SK-N-SH (cell line): ENCODE results near the gene KLHDC7B. TPM values are rescaled to one million over a fixed set of nuclear protein-coding genes. Genes with fewer than 3 reads are reported as not detected.

Experiments
- CTCF ChIA-PET: fragments of 300-600, 350-600 bp; formaldehyde crosslinking; extraction: SDS; loops from one replicate; lab custom pipeline; 2021; lab: Yijun Ruan, JAX
- POLR2A ChIA-PET: fragments of 350-600 bp; sonication (Branson Sonifier 250); formaldehyde crosslinking; extraction: SDS; loops from one replicate; lab custom pipeline; 2020; ENCODE audit warnings: antibody characterized with exemption, inconsistent platforms; lab: Yijun Ruan, JAX
- DNase-seq: peaks from one replicate; pipeline ENCODE4 v3.0.0; 2012
- H2AFZ ChIP-seq: fragments of 200-600 bp; sonication (generic); 2 replicates; pipeline ENCODE4 v1.8.1; 2016; ENCODE audit warnings: antibody characterized with exemption, mild to moderate bottlenecking, low read depth
- H3F3A ChIP-seq: fragments of 200-600 bp; sonication (generic); replicated peaks from 2 replicates; pipeline ENCODE3; 2016; ENCODE audit warnings: antibody characterized with exemption, mild to moderate bottlenecking; ENCODE audit not compliant: insufficient read depth
- H3K27ac ChIP-seq, 2 experiments: fragments of 200-500 bp in 1 of 2; fragments of 200-600 bp in 1 of 2; sonication (Bioruptor generic) in 1 of 2; sonication (generic), shearing (Covaris generic) in 1 of 2; 2 replicates each; pipeline versions ENCODE4 v1.5.1 to v1.6.1; 2014 to 2016; ENCODE audit warnings: low read depth in 2 of 2, inconsistent platforms in 1 of 2, low read length in 1 of 2, mild to moderate bottlenecking in 1 of 2, mixed read lengths in 1 of 2
- H3K27me3 ChIP-seq: fragments of 200-600 bp; sonication (generic), shearing (Covaris generic); 2 replicates; pipeline ENCODE4 v1.6.1; 2016; ENCODE audit warnings: mixed run types; ENCODE audit not compliant: insufficient read depth
- H3K36me3 ChIP-seq, 2 experiments: fragments of 200-500 bp in 1 of 2; fragments of 200-600 bp in 1 of 2; sonication (Bioruptor generic) in 1 of 2; sonication (generic) in 1 of 2; replicated peaks in 1 of 2; 2 replicates each; pipeline versions ENCODE3 to v1.5.1; 2014 to 2016; ENCODE audit warnings: low read length in 1 of 2, mild to moderate bottlenecking in 1 of 2; ENCODE audit not compliant: insufficient read depth in 2 of 2, control insufficient read depth in 1 of 2
- H3K4me1 ChIP-seq, 2 experiments: fragments of 200-500 bp in 1 of 2; fragments of 200-600 bp in 1 of 2; sonication (Bioruptor generic) in 1 of 2; sonication (generic), shearing (Covaris generic) in 1 of 2; 2 replicates each; pipeline versions ENCODE4 v1.5.1 to v1.6.1; 2014 to 2016; ENCODE audit warnings: low read depth in 1 of 2, low read length in 1 of 2, mixed run types in 1 of 2; ENCODE audit not compliant: insufficient read depth in 2 of 2, control insufficient read depth in 1 of 2
- H3K4me2 ChIP-seq: fragments of 200-600 bp; sonication (generic), shearing (Covaris generic); 2 replicates; pipeline ENCODE4 v1.6.1; 2017; ENCODE audit warnings: mixed run types
- H3K4me3 ChIP-seq, 2 experiments: fragments of 200-500 bp in 1 of 2; fragments of 200-600 bp in 1 of 2; sonication (Bioruptor generic) in 1 of 2; sonication (generic), shearing (Covaris generic) in 1 of 2; 2 replicates each; pipeline versions ENCODE4 v1.5.1 to v1.8.1; 2014 to 2016; ENCODE audit warnings: low read depth in 2 of 2, inconsistent platforms in 1 of 2, low read length in 1 of 2, mild to moderate bottlenecking in 1 of 2, mixed read lengths in 1 of 2, moderate library complexity in 1 of 2
- H3K79me2 ChIP-seq: fragments of 200-600 bp; sonication (generic); 2 replicates; pipeline ENCODE4 v1.8.1; 2017; ENCODE audit warnings: mild to moderate bottlenecking; ENCODE audit not compliant: insufficient read depth
- H3K9ac ChIP-seq: fragments of 200-600 bp; sonication (generic); 2 replicates; pipeline ENCODE4 v1.6.1; 2017; ENCODE audit warnings: mixed run types
- H3K9me2 ChIP-seq: fragments of 200-600 bp; sonication (generic); 2 replicates; pipeline ENCODE4 v1.6.1; 2017; ENCODE audit warnings: mixed run types
- H3K9me3 ChIP-seq: fragments of 200-600 bp; sonication (generic); 2 replicates; pipeline ENCODE4 v1.6.1; 2017; ENCODE audit warnings: mixed run types, mild to moderate bottlenecking, moderate library complexity
- H4K20me1 ChIP-seq: fragments of 200-600 bp; sonication (generic); 2 replicates; pipeline ENCODE4 v1.6.1; 2017; ENCODE audit warnings: mild to moderate bottlenecking, mixed run types; ENCODE audit not compliant: insufficient read depth
- CHD2 ChIP-seq: fragments of 150-350 bp; IDR thresholded peaks from 2 replicates; pipeline ENCODE4 v1.6.1; 2018; ENCODE audit warnings: low read length; ENCODE audit not compliant: partially characterized antibody
- CTCF ChIP-seq: fragments of 200-600 bp; sonication (generic); IDR thresholded peaks from 2 replicates; pipeline ENCODE4 v1.6.1; 2017; ENCODE audit warnings: antibody characterized with exemption, mild to moderate bottlenecking, moderate library complexity
- ELF1 ChIP-seq: IDR thresholded peaks from 2 replicates; pipeline ENCODE4 v1.4.0; 2012
- GATA2 ChIP-seq: sonication (generic); formaldehyde crosslinking; IDR thresholded peaks from 2 replicates; pipeline ENCODE4 v1.5.0; 2020; ENCODE audit warnings: mild to moderate bottlenecking, missing genetic modification reagents
- IRF3 ChIP-seq: fragments of 150-350 bp; IDR thresholded peaks from 2 replicates; pipeline ENCODE4 v1.6.1; 2016; ENCODE audit warnings: mild to moderate bottlenecking, low read depth, low read length
- MEF2A ChIP-seq: IDR thresholded peaks from 2 replicates; pipeline ENCODE4 v1.4.0; 2012; ENCODE audit warnings: low read depth, borderline replicate concordance
- MXI1 ChIP-seq: IDR thresholded peaks from 2 replicates; pipeline ENCODE4 v1.6.1; 2012; ENCODE audit warnings: mild to moderate bottlenecking, low read depth, low read length, improper control_type of control experiment
- NFIC ChIP-seq: IDR thresholded peaks from 2 replicates; pipeline ENCODE4 v1.4.0; 2012; ENCODE audit warnings: borderline replicate concordance
- PBX3 ChIP-seq: IDR thresholded peaks from 2 replicates; pipeline ENCODE4; 2012
- REST ChIP-seq: IDR thresholded peaks from 2 replicates; pipeline ENCODE4 v1.6.1; 2012; ENCODE audit warnings: mild to moderate bottlenecking, low read depth, low read length, moderate library complexity
- RXRA ChIP-seq: IDR thresholded peaks from 2 replicates; pipeline ENCODE4 v1.4.0; 2012; ENCODE audit warnings: low read depth, mild to moderate bottlenecking, borderline replicate concordance
- SIN3A ChIP-seq: IDR thresholded peaks from 2 replicates; pipeline ENCODE4 v1.6.1; 2012; ENCODE audit warnings: low read depth, mild to moderate bottlenecking, low read length, moderate library complexity, borderline replicate concordance
- TCF12 ChIP-seq: IDR thresholded peaks from 2 replicates; pipeline ENCODE4 v1.4.0; 2012
- YY1 ChIP-seq: IDR thresholded peaks from 2 replicates; pipeline ENCODE4 v1.4.0; 2012; ENCODE audit warnings: low read depth, mild to moderate bottlenecking
- ZBTB33 ChIP-seq: IDR thresholded peaks from 2 replicates; pipeline ENCODE4 v1.4.0; 2012; ENCODE audit warnings: low read depth, borderline replicate concordance
- WGBS: methylation state at CpG from one replicate; pipeline ENCODE4 v1.1.6; 2017; ENCODE audit warnings: low lambda C conversion rate; 5-methylcytosine and 5-hydroxymethylcytosine counted together
- polyA plus RNA-seq, 3 experiments: library from polyadenylated mRNA; depleted of rRNA; stranded (reverse); fragments of >200 nt; gene quantifications; 2 replicates each; pipeline ENCODE4 v1.2.3, GENCODE V29; 2012

The KLHDC7B gene
- 0.03 and 0.07 TPM in 2 replicates for polyA plus RNA-seq (2012; rRNA removed)
- 0.01 and 0.03 TPM in 2 replicates for polyA plus RNA-seq (2012; cell fraction: cytosol; rRNA removed)
- 0.37 and 0.38 TPM in 2 replicates for polyA plus RNA-seq (2012; cell fraction: nucleus; rRNA removed)

GRCh38 chr22:50545522-50546325 lies at the start of gene KLHDC7B:
KLHDC7B (plus strand) TSS chr22:50545899; CDS start chr22:50546244, 345 bp downstream.
- Histone ChIP-seq H3K4me3 (no peak within 1 kb of the TSS), H3K9me3 (no peaks in the 10 kb centered on the region), H3K79me2 (no peaks in the 10 kb centered on the region), H3K9ac (no peak within 1 kb of the TSS), H4K20me1 (no peaks in the 10 kb centered on the region), H3K27ac (no peak within 1 kb of the TSS), H3F3A (peaks cover 3% of the 10 kb centered on the region), H2AFZ (no peak within 1 kb of the TSS), H3K9me2 (no peaks in the 10 kb centered on the region), H3K36me3 (no peaks in the 10 kb centered on the region), H3K27me3 (no peaks in the 10 kb centered on the region), H3K4me1 (peaks cover 0 to 9% of the 10 kb centered on the region in 2 experiments; a peak in 1 of 4 replicates), H3K4me2 (no peak within 1 kb of the TSS)
- ChIA-PET CTCF (interaction anchor here (1.0 to 4.9 kb wide), 5 partner anchors 11 to 75 kb away, joined by 4 to 31 read pairs (median 6); partner anchors contain the start of genes SCO2 and SYCE3), POLR2A (interaction anchor here (1.6 to 2.3 kb wide), 2 partner anchors 17 to 21 kb away, joined by 5 to 7 read pairs; partner anchors contain the start of genes SCO2 and SYCE3)
- WGBS = 29% methylated on average over 4 of the region's 10 CpGs
- peak; percentile 94 for TF ChIP-seq GATA2 (CRISPR knock-in tag)
- TF ChIP-seq YY1 = no peak
- no peak for TF ChIP-seq CHD2
- TF ChIP-seq TCF12 = no peak
- 0 out of 2 replicates have a peak, but pooled peaks have one; percentile 20 for TF ChIP-seq CTCF
- DNase-seq = peak; percentile 82

GRCh38 chr22:50497093-50497492 lies 48.6 kb upstream of the KLHDC7B start:
- no peaks in the 10 kb centered on the region for H3K9me2 ChIP-seq
- H3K4me1 ChIP-seq = no peaks in the 10 kb centered on the region; a peak in 1 of 4 replicates
- no peaks in the 10 kb centered on the region for H3K79me2 ChIP-seq
- peaks cover 8% of the 10 kb centered on the region for H3F3A ChIP-seq
- no peak overlapping the region for H3K9ac ChIP-seq
- CTCF ChIA-PET = interaction anchor here (0.8 to 3.1 kb wide), 14 partner anchors 12 to 245 kb away, joined by 3 to 24 read pairs (median 6); partner anchors contain the start of genes LMF2, MIOX, NCAPH2 and SBF1
- H4K20me1 ChIP-seq = no peaks in the 10 kb centered on the region
- H3K27me3 ChIP-seq = no peaks in the 10 kb centered on the region
- DNase-seq = no peak
- no peak overlapping the region for H3K4me3 ChIP-seq
- H2AFZ ChIP-seq = no peak overlapping the region
- no peak overlapping the region for H3K27ac ChIP-seq
- H3K4me2 ChIP-seq = no peak overlapping the region
- 68% methylated on average over 6 of the region's 6 CpGs for WGBS
- H3K9me3 ChIP-seq = no peaks in the 10 kb centered on the region
- POLR2A ChIA-PET = interaction anchor here (1.1 kb wide), 1 partner anchor 11 kb away, joined by 4 read pairs; the partner anchor contains the start of genes LMF2 and NCAPH2
- no peaks in the 10 kb centered on the region for H3K36me3 ChIP-seq
- TF ChIP-seq ZBTB33 = no peak
- no peak for TF ChIP-seq SIN3A
- no peak for TF ChIP-seq MXI1
- TF ChIP-seq ELF1 = no peak
- no peak for TF ChIP-seq NFIC
- no peak for TF ChIP-seq RXRA
- TF ChIP-seq CHD2 = no peak
- TF ChIP-seq IRF3 = no peak
- TF ChIP-seq PBX3 = no peak
- TF ChIP-seq REST = no peak
- no peak for TF ChIP-seq MEF2A
- TF ChIP-seq GATA2 (CRISPR knock-in tag) = no peak
